ENCODE data around the gene SCYGR1.

Gene SCYGR1

DNA sequence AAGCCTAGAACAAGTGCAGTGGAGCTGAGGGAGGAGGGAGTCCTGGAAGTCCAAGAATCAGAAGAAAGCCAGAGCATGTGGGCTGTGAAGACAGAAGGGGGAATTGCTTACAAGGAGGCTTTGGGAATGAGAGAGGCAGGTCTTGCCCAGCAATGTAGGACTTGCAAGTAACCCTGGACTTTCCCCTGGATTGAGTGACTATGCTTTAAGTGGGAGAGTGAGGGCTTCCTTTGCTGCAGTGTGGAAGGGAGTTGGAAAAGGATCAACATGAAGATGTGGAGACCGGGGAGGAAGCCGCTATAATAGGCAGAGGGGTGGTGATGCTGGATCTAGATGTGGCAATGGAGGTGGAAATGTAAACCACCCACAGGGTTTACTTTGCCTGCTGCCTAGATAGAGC lies 13.8 kb upstream of the SCYGR1 start:
- no peaks in the 10 kb centered on the region for H3K9me3 ChIP-seq (ENCODE audit: control insufficient read depth, insufficient read depth, low read length)
- no peak overlapping the region for H3K27ac ChIP-seq (ENCODE audit: low read depth, low read length)
- no peak overlapping the region for H3K9ac ChIP-seq (ENCODE audit: low read depth, low read length)
- no peaks in the 10 kb centered on the region for H3K27me3 ChIP-seq (ENCODE audit: control insufficient read depth, insufficient read depth, low read length)
- H3K4me1 ChIP-seq (ENCODE audit: control insufficient read depth, insufficient read depth, low read length) = peaks cover 4% of the 10 kb centered on the region
- no peaks in the 10 kb centered on the region for H3K36me3 ChIP-seq (ENCODE audit: control insufficient read depth, insufficient read depth, low read length)
- no peak overlapping the region for H3K4me3 ChIP-seq (ENCODE audit: low read depth, low read length)

DNA sequence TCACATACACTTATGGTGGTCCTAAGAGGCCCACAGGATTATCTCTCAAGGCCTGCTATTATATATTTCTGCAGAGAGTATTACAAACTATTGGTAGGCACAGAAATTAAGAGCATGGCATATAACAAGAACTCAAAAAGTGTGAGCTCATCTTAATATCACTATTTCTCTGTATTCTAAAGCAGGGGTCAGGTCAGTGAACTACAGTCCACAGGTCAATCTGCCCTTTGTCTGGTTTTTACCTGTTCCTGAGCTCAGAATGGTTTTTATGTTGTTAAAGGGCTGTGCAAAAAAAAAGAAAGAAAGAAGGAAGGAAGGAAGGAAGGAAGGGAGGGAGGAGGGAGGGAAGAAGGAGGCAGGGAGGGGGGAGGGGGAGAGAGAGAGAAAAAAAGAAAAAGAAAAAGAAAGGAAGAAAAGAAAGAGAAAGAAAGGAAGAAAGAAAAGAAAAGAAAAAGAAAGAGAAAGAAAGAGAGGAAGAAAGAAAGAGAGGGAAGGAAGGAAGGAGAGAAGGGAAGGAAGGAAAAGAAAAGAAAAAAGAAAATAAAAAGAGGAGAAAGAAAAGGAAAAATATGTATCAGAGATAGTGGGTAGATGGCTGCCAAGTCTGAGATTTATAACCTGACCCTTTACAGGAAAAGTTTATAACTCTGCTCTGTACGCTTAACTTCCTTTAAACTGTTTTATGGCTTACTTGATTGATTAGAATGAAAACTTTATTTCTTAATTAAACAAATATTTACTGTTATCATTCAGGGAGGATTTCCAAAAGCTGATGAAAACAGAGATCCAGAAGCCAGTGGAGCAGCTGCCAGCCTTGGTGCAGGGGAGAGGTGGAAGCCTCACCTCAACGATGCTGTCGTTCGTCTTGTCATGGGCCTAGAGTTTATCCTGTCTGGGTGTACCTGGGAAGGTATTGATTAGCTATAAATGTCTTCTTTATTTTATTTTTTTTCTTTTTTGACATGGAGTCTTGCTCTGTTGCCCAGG lies 11.2 kb upstream of the SCYGR1 start:
- no peak overlapping the region for H3K4me3 ChIP-seq (ENCODE audit: low read depth, low read length)
- no peaks in the 10 kb centered on the region for H3K4me1 ChIP-seq (ENCODE audit: control insufficient read depth, insufficient read depth, low read length)
- H3K9ac ChIP-seq (ENCODE audit: low read depth, low read length) = no peak overlapping the region
- H3K36me3 ChIP-seq (ENCODE audit: control insufficient read depth, insufficient read depth, low read length) = no peaks in the 10 kb centered on the region
- H3K27me3 ChIP-seq (ENCODE audit: control insufficient read depth, insufficient read depth, low read length) = no peaks in the 10 kb centered on the region
- no peak overlapping the region for H3K27ac ChIP-seq (ENCODE audit: low read depth, low read length)
- no peaks in the 10 kb centered on the region for H3K9me3 ChIP-seq (ENCODE audit: control insufficient read depth, insufficient read depth, low read length)

DNA sequence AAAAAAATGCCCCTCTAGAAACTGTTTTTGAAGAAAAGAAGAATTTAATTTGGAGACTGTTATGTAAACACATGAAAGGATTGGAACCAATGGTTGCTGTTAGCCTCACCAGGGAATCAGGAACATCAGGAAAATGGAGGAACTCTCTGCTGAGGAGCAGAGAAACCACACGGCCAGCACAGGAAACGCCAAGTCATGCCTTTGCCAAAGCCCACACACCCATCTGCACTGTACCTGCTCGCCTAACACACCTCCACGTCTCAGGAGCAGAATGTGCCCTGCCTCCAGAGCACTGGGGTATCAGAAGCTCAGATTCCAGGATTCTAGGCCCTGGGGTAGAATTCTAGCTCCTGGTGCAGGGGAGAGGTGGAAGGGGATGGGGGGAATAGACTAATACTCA lies 9.8 kb upstream of the SCYGR1 start:
- H3K36me3 ChIP-seq (ENCODE audit: control insufficient read depth, insufficient read depth, low read length) = no peaks in the 10 kb centered on the region

DNA sequence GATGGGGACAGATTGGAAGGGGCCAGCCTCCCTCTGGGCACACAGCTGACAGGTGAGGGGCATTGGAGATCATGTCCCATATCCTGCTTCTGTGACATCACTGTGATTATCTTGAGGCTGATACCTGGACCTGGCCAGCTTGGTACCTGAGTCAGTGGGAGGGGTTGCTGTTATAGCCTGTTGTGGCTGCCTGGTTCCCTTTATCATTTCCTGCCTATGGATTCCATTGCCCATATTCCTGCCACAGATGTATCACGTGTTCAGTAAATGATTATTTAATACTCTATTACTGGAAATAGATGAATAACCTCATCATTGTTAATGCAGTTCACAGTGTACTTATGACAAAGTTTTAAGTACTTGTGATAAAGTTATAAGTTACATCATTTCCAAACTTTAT lies 7.8 kb upstream of the SCYGR1 start:
- no peak overlapping the region for H3K4me3 ChIP-seq (ENCODE audit: low read depth, low read length)
- no peaks in the 10 kb centered on the region for H3K27me3 ChIP-seq (ENCODE audit: control insufficient read depth, insufficient read depth, low read length)
- no peaks in the 10 kb centered on the region for H3K9me3 ChIP-seq (ENCODE audit: control insufficient read depth, insufficient read depth, low read length)
- H3K9ac ChIP-seq (ENCODE audit: low read depth, low read length) = no peak overlapping the region
- H3K4me1 ChIP-seq (ENCODE audit: control insufficient read depth, insufficient read depth, low read length) = no peaks in the 10 kb centered on the region
- no peak overlapping the region for H3K27ac ChIP-seq (ENCODE audit: low read depth, low read length)
- H3K36me3 ChIP-seq (ENCODE audit: control insufficient read depth, insufficient read depth, low read length) = no peaks in the 10 kb centered on the region

More for the DNA sequence above, 9.8 kb upstream of the SCYGR1 start:
- no peak overlapping the region for H3K27ac ChIP-seq (ENCODE audit: low read depth, low read length)
- H3K4me1 ChIP-seq (ENCODE audit: control insufficient read depth, insufficient read depth, low read length) = no peaks in the 10 kb centered on the region
- H3K9ac ChIP-seq (ENCODE audit: low read depth, low read length) = no peak overlapping the region
- H3K9me3 ChIP-seq (ENCODE audit: control insufficient read depth, insufficient read depth, low read length) = no peaks in the 10 kb centered on the region
- H3K27me3 ChIP-seq (ENCODE audit: control insufficient read depth, insufficient read depth, low read length) = no peaks in the 10 kb centered on the region
- no peak overlapping the region for H3K4me3 ChIP-seq (ENCODE audit: low read depth, low read length)

DNA sequence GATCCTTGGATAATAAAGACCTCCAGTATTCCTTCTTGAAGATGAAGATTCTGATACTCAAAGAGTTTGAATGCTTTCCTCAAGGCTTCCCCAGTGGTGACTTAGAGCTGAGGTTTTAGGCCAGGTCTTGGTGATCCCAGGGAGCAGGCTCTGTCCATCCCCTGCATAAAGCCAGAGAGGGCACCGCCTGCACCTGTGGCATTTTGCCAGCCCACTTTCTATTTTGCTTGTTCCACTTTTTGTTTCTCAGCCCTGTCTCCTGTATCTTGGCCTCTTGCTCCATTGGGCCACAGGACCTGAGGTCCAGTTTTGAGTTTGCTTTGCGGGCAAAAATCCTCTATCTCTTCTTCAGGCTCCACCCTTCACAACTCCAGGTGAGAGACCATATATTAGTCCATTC lies 6.7 kb upstream of the SCYGR1 start:
- Histone ChIP-seq H3K27ac (ENCODE audit: low read depth, low read length) (no peak overlapping the region), H3K4me1 (ENCODE audit: control insufficient read depth, insufficient read depth, low read length) (no peaks in the 10 kb centered on the region), H3K9ac (ENCODE audit: low read depth, low read length) (no peak overlapping the region), H3K4me3 (ENCODE audit: low read depth, low read length) (no peak overlapping the region), H3K27me3 (ENCODE audit: control insufficient read depth, insufficient read depth, low read length) (no peaks in the 10 kb centered on the region), H3K9me3 (ENCODE audit: control insufficient read depth, insufficient read depth, low read length) (no peaks in the 10 kb centered on the region), H3K36me3 (ENCODE audit: control insufficient read depth, insufficient read depth, low read length) (no peaks in the 10 kb centered on the region)

DNA sequence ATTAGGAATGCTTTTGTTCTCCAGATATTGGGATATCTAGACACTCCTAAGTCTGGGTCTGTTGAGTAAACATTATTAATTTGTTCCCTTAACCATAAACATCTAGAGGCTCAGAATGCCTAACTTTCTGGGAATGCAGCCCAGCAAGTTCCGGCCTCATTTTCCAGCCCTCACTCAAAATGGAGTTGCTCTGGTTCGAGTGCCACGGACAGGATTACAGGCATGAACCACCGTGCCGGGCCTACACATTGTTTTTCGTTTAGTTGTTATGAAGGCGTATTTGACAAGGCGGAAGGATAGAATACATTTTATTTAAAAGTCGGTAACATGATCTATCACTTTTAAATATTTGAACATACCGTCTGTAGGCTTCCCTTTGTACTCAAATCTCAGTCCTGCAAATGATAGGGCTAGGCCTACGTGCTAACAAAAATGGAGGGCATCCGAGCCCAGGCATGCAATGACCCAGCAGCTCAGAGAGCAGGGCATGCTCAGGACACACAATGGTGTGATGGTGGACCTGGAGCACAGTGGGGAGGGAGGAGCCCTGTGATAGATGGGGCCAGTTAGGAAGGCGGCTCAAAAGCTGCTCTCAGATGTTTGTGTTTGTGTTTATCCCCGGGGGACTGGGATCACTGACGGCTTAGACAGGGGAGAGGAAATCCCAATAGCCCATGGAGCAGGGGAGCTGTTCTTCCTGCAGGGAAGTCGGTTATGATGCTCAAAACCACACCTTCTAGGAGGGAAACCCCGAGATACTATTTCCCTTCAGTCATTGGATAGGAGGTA lies 2.9 kb upstream of the SCYGR1 start:
- Histone ChIP-seq H3K27me3 (ENCODE audit: control insufficient read depth, insufficient read depth, low read length) (no peaks in the 10 kb centered on the region), H3K4me1 (ENCODE audit: control insufficient read depth, insufficient read depth, low read length) (no peaks in the 10 kb centered on the region), H3K9ac (ENCODE audit: low read depth, low read length) (no peak overlapping the region), H3K36me3 (ENCODE audit: control insufficient read depth, insufficient read depth, low read length) (no peaks in the 10 kb centered on the region), H3K9me3 (ENCODE audit: control insufficient read depth, insufficient read depth, low read length) (no peaks in the 10 kb centered on the region), H3K27ac (ENCODE audit: low read depth, low read length) (no peak overlapping the region), H3K4me3 (ENCODE audit: low read depth, low read length) (no peak overlapping the region)

DNA sequence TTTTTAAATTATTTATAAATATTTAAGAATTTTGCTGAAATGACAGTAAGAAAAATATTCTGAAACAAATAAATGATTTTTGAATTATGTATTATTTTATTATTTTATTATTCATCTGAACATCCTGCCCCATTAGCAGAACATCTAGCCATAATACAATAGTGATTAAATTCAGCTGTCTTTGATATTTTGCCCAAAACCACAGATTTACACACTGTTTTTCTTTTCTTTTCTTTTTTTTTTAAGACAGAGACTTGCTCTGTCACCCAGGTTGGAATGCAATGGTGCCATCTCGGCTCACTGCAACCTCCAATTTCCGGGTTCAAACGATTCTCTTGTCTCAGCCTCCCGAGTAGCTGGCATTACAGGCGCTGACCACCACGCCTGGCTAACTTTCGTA lies 1.9 kb upstream of the SCYGR1 start:
- H3K27me3 ChIP-seq (ENCODE audit: control insufficient read depth, insufficient read depth, low read length) = no peaks in the 10 kb centered on the region
- H3K9me3 ChIP-seq (ENCODE audit: control insufficient read depth, insufficient read depth, low read length) = no peaks in the 10 kb centered on the region
- H3K4me3 ChIP-seq (ENCODE audit: low read depth, low read length) = no peak overlapping the region
- no peaks in the 10 kb centered on the region for H3K4me1 ChIP-seq (ENCODE audit: control insufficient read depth, insufficient read depth, low read length)
- no peaks in the 10 kb centered on the region for H3K36me3 ChIP-seq (ENCODE audit: control insufficient read depth, insufficient read depth, low read length)
- H3K27ac ChIP-seq (ENCODE audit: low read depth, low read length) = no peak overlapping the region
- no peak overlapping the region for H3K9ac ChIP-seq (ENCODE audit: low read depth, low read length)

DNA sequence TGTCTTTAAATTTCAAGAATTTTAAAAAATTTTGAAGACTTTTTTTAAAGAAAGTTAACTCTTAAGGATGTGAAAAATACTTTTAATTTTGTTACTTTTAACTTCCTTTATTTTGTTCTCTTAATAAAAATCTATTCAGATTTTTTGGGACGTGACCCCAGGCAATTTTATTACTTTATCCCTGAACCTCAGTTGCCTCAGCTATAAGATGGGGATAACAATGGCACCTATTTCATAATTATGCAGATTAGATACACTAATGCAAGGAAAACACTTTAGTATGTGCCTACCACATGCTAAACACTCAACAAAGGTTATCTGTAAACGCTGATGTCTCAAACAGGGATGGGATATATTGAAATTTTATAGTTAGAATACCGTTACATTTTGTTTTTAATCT lies 1.5 kb upstream of the SCYGR1 start:
- Histone ChIP-seq H3K4me1 (ENCODE audit: control insufficient read depth, insufficient read depth, low read length) (no peaks in the 10 kb centered on the region), H3K27me3 (ENCODE audit: control insufficient read depth, insufficient read depth, low read length) (no peaks in the 10 kb centered on the region), H3K36me3 (ENCODE audit: control insufficient read depth, insufficient read depth, low read length) (no peaks in the 10 kb centered on the region), H3K4me3 (ENCODE audit: low read depth, low read length) (no peak overlapping the region), H3K9ac (ENCODE audit: low read depth, low read length) (no peak overlapping the region), H3K9me3 (ENCODE audit: control insufficient read depth, insufficient read depth, low read length) (no peaks in the 10 kb centered on the region), H3K27ac (ENCODE audit: low read depth, low read length) (no peak overlapping the region)

DNA sequence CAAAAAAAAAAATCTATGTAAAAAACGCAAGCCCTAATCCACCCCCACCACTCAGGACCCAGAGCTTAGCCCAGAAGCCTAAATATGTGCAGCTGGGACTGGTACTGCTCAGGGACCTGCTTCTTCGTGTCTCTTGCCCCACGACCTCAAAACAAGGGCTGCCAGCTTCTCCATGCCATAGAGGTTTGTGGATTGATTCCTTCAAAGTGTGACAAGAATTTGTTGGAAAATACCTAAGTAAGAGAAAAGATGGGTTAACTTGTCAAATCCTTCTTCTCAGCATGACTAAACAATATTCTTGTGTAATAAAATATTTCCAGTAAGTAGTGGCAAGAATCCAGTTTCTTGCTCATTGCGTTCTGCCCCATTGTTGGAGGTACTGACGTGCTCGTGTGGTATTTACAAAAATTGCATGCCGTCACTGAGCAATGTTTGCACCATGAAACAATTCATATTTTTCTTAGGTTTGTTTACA lies 825 bp upstream of the SCYGR1 start:
- Histone ChIP-seq H3K36me3 (ENCODE audit: control insufficient read depth, insufficient read depth, low read length) (no peaks in the 10 kb centered on the region), H3K27ac (ENCODE audit: low read depth, low read length) (no peak overlapping the region), H3K9me3 (ENCODE audit: control insufficient read depth, insufficient read depth, low read length) (no peaks in the 10 kb centered on the region), H3K4me1 (ENCODE audit: control insufficient read depth, insufficient read depth, low read length) (no peaks in the 10 kb centered on the region), H3K9ac (ENCODE audit: low read depth, low read length) (no peak overlapping the region), H3K4me3 (ENCODE audit: low read depth, low read length) (no peak overlapping the region), H3K27me3 (ENCODE audit: control insufficient read depth, insufficient read depth, low read length) (no peaks in the 10 kb centered on the region)

DNA sequence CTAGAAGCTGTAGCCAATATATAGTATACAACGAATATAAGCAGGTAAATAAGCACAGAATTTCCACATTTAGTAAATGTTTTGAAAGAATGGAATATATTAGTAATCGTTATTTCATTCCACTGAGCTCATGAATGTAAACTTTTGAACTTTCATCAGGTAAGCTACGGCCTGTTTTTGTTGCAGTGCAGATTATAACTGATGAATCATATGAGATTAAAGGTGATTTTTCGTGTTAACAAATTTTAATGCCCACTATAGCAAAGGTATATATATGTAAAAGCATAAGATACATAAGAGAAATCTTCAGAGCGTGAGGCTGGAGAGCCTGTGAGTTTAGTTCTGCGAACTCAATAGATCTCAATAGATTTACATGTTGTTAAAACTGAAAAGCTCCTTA lies 1.1 kb downstream of the SCYGR1 start:
- H3K27me3 ChIP-seq (ENCODE audit: control insufficient read depth, insufficient read depth, low read length) = no peaks in the 10 kb centered on the region
- H3K27ac ChIP-seq (ENCODE audit: low read depth, low read length) = no peak overlapping the region
- no peaks in the 10 kb centered on the region for H3K9me3 ChIP-seq (ENCODE audit: control insufficient read depth, insufficient read depth, low read length)
- H3K36me3 ChIP-seq (ENCODE audit: control insufficient read depth, insufficient read depth, low read length) = no peaks in the 10 kb centered on the region
- no peak overlapping the region for H3K4me3 ChIP-seq (ENCODE audit: low read depth, low read length)
- H3K4me1 ChIP-seq (ENCODE audit: control insufficient read depth, insufficient read depth, low read length) = no peaks in the 10 kb centered on the region
- no peak overlapping the region for H3K9ac ChIP-seq (ENCODE audit: low read depth, low read length)

DNA sequence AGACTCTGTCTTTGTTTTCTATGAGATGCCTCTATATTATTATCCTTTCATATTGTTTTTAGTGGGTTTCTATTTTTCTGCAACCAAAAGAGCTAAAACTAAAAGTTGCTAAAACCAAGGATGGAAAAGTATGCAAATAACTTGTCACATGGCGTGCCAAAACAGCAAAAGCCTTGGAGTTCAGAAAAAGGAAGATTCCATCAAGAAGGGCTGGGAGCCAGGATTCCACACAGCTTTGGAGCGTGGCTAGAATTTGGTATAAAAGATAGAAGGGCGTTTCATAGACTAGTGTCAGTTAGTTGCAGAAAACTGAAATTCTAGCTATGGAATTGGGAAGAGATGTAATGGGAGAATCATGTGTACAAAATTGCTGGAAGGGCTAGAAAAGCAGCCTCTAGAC lies 4.1 kb downstream of the SCYGR1 start:
- H3K9ac ChIP-seq (ENCODE audit: low read depth, low read length) = no peak overlapping the region
- H3K9me3 ChIP-seq (ENCODE audit: control insufficient read depth, insufficient read depth, low read length) = no peaks in the 10 kb centered on the region
- no peaks in the 10 kb centered on the region for H3K4me1 ChIP-seq (ENCODE audit: control insufficient read depth, insufficient read depth, low read length)
- no peak overlapping the region for H3K4me3 ChIP-seq (ENCODE audit: low read depth, low read length)
- H3K27ac ChIP-seq (ENCODE audit: low read depth, low read length) = no peak overlapping the region
- H3K27me3 ChIP-seq (ENCODE audit: control insufficient read depth, insufficient read depth, low read length) = no peaks in the 10 kb centered on the region
- H3K36me3 ChIP-seq (ENCODE audit: control insufficient read depth, insufficient read depth, low read length) = no peaks in the 10 kb centered on the region
